ENCODE data around the gene SLX4.
A peak's percentile ranks its signal among the peaks of the same experiment; 100 is the strongest.
"Not testable (repeated sequence)": the region's sequence is repeated elsewhere in the genome, so short reads cannot be mapped to it uniquely, and the experiment has no call there.

SLX4 gene, protein sequence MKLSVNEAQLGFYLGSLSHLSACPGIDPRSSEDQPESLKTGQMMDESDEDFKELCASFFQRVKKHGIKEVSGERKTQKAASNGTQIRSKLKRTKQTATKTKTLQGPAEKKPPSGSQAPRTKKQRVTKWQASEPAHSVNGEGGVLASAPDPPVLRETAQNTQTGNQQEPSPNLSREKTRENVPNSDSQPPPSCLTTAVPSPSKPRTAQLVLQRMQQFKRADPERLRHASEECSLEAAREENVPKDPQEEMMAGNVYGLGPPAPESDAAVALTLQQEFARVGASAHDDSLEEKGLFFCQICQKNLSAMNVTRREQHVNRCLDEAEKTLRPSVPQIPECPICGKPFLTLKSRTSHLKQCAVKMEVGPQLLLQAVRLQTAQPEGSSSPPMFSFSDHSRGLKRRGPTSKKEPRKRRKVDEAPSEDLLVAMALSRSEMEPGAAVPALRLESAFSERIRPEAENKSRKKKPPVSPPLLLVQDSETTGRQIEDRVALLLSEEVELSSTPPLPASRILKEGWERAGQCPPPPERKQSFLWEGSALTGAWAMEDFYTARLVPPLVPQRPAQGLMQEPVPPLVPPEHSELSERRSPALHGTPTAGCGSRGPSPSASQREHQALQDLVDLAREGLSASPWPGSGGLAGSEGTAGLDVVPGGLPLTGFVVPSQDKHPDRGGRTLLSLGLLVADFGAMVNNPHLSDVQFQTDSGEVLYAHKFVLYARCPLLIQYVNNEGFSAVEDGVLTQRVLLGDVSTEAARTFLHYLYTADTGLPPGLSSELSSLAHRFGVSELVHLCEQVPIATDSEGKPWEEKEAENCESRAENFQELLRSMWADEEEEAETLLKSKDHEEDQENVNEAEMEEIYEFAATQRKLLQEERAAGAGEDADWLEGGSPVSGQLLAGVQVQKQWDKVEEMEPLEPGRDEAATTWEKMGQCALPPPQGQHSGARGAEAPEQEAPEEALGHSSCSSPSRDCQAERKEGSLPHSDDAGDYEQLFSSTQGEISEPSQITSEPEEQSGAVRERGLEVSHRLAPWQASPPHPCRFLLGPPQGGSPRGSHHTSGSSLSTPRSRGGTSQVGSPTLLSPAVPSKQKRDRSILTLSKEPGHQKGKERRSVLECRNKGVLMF (N-terminal part only)

GRCh38 chr16:3611146-3611975, at the start of gene SLX4:
Gene SLX4, minus strand, starts transcription at chr16:3611606. Its CDS starts 2,642 bp downstream, at chr16:3608964.
- DNase-seq: peak; percentile 89

GRCh38 chr16:3659251-3659650, 47.8 kb upstream of the SLX4 start:
- no peak for DNase-seq

- no peak for DNase-seq
These were observed 45.4 kb upstream of the SLX4 start for GRCh38 chr16:3656491-3657468.

GRCh38 chr16:3656160-3656490, 44.7 kb upstream of the SLX4 start:
- DNase-seq: not testable (repeated sequence)

DNA sequence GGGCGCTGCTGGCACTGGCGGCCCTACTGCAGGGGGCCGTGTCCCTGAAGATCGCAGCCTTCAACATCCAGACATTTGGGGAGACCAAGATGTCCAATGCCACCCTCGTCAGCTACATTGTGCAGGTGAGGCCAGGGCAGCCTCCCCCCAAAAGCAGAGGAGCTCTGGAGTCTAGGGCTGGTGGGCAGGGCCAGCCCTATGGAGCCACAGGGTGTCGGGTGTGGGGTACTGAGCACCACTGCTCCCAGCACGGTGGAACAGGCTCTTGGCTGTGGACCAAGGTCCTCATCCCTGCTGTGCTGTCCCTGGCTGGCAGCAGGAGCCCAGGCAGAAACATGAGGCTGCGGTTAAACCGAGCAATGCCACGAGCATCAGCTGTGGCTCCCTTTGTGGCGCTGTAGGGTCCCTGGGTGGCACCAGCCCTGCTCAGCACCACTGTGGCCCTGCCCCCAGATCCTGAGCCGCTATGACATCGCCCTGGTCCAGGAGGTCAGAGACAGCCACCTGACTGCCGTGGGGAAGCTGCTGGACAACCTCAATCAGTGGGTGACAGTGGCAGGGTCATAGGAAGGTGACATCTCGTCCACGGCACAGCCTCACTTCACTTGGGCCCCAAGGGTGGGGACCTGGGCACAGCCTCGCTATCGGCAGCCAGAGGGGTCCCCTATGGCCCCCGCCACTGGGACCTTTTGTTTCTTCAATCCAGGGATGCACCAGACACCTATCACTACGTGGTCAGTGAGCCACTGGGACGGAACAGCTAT, 44.2 kb upstream of the SLX4 start:
- no peak for DNase-seq

- no peak for DNase-seq
These were observed 43.6 kb upstream of the SLX4 start for GRCh38 chr16:3655030-3655395.

GRCh38 chr16:3654249-3654991, 43.0 kb upstream of the SLX4 start, which contains the start of gene DNASE1:
Gene DNASE1, plus strand, starts transcription at chr16:3654691. Its CDS starts 683 bp downstream, at chr16:3655374.
- no peak for DNase-seq

DNA sequence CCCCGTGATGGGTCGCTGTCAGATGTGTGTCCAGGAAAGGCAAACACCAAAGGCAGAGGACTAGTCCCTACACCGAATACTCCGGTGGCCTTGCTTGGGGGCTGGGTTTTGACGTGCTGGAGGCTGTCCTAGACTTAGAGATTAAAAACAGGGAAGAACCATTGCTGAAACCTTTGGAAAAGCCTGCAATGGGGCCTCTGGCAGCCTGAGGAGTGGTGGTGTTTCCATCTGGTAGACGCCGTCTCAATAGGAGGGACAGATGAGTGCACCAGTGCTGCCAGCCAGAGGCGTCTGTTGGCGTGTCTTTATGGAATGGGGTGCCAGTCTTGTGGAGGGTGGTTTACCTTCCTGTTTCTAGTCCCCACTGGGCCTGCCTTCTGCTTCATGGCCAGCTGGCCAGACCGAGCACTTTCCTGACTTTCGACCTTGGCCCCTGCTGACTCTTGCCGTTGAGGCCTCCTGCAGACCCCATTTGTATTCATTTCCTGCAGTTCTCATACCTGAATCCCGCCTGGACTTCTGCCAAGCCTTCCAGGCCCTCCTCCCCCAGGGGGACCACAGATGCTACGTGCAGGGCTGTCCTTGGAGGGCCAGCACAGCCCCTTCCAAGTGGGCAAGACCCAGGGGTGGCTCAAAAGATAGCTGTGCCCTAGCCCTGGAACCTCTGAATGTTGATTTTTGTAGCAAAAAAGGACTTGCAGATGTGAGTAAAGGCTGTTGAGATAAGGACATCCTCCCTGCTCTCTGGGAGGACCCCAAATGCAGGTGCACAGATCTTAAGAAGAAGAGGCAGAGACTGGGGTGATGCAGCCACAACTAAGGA, 41.2 kb upstream of the SLX4 start:
- DNase-seq: no peak

- no peak for DNase-seq
These were observed 40.3 kb upstream of the SLX4 start for GRCh38 chr16:3651461-3652372.

GRCh38 chr16:3650631-3651265, 39.3 kb upstream of the SLX4 start:
- no peak for DNase-seq

GRCh38 chr16:3646348-3646920, 35.0 kb upstream of the SLX4 start:
- DNase-seq: peak; percentile 56

- DNase-seq: no peak
These were observed 34.3 kb upstream of the SLX4 start for GRCh38 chr16:3645504-3646347.

- DNase-seq: no peak
These were observed 33.7 kb upstream of the SLX4 start for GRCh38 chr16:3645108-3645503.

GRCh38 chr16:3643095-3643730, 31.8 kb upstream of the SLX4 start:
- DNase-seq: no peak

DNA sequence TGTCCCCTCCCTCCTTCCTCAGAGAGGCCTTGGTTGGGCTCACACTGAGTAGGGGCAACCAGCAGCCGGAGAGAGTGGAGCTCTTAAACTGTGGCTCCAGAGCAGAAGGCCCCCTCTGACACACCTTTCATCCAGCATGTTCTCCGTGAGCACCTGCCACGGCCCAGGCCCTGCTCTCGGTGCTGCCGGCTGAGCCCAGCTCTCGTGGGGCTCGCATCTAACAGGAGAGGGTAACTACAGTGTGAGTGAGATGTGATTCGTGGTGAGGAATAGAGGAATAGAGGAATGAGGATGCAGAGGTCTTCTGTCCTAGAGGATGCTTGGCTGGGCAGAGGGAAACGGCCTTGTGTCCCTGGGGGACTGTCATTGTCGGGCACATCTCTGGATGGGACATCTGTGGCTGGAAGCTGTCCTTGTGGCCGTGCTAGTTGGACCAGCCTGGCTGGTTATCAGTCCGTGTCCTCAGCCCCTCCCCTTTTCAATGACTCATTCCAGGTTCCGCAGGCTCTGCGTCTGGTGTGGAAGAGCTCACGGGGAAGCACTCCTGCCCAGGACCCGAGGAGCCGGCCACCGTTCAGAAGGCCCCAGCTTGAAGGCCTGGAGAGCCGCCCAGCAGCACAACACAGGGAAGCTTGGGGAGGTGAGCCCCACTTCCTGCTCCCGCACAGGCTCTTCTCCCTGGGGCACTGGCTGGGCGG, 31.1 kb upstream of the SLX4 start:
- DNase-seq: no peak

Measured in NCI-H1092 (cell line).